ENCODE data around the gene VPS13D. TPM values are rescaled to one million over a fixed set of nuclear protein-coding genes. Genes with fewer than 3 reads are reported as not detected.

The VPS13D gene
- total and polyA plus RNA-seq, 2 experiments from 2014 or later = 10.7 to 34.9 TPM

GRCh38 chr1:12384836-12385456, 155.1 kb downstream of the VPS13D start:
- H2AFZ ChIP-seq = no peak overlapping the region
- no peak overlapping the region for H3K4me3 ChIP-seq
- no peaks in the 10 kb centered on the region for H3K79me2 ChIP-seq (replicated peaks; ENCODE audit: insufficient read depth)
- TF ChIP-seq ZNF114 (CRISPR knock-in tag; IDR thresholded peaks at IDR 0.05) (no peak), POLR2AphosphoS5 (IDR thresholded peaks at IDR 0.05; ENCODE audit: low read depth) (no peak), STAT1 (IDR thresholded peaks at IDR 0.05; ENCODE audit: unreplicated experiment) (no peak), NANOG (IDR thresholded peaks at IDR 0.05; ENCODE audit: borderline replicate concordance) (no peak), EZH2phosphoT487 (IDR thresholded peaks at IDR 0.05; ENCODE audit: unreplicated experiment) (no peak), JUNB (IDR thresholded peaks at IDR 0.05; ENCODE audit: unreplicated experiment) (no peak), ETS1 (IDR thresholded peaks at IDR 0.05) (no peak), ZNF462 (CRISPR knock-in tag; IDR thresholded peaks at IDR 0.05) (no peak), EZH2 (IDR thresholded peaks at IDR 0.05; ENCODE audit: low read depth, unreplicated experiment) (no peak), CTCF (conservative IDR thresholded peaks at IDR 0.05; ENCODE audit: low read depth in 2 of 2) (no peak)
- peaks cover 49% of the 10 kb centered on the region for H3K36me3 ChIP-seq (ENCODE audit: insufficient read depth)
- H3F3A ChIP-seq (replicated peaks; ENCODE audit: low read depth) = no peaks in the 10 kb centered on the region
- Mint-ChIP-seq H3K27me3 (ENCODE audit: insufficient read depth, low read depth, poor library complexity) (peaks cover 3% of the 10 kb centered on the region), H3K4me1 (no peaks in the 10 kb centered on the region), H3K4me3 (no peak overlapping the region), H3K9me3 (no peaks in the 10 kb centered on the region; the same call in 2 of the 3 replicates), H3K27ac (no peak overlapping the region), H3K36me3 (ENCODE audit: low read depth) (peaks cover 45% of the 10 kb centered on the region)
- no peak overlapping the region for H3K27ac ChIP-seq (ENCODE audit: low read depth)
- no peak overlapping the region for H3K4me2 ChIP-seq
- no peaks in the 10 kb centered on the region for H4K20me1 ChIP-seq (replicated peaks; ENCODE audit: insufficient read depth)
- no peaks in the 10 kb centered on the region for H3K9me2 ChIP-seq (ENCODE audit: insufficient read depth)
- DNase-seq (ENCODE audit: low spot score) (no peak), ATAC-seq (no peak)
- H3K4me1 ChIP-seq (ENCODE audit: insufficient read depth) = no peaks in the 10 kb centered on the region
- H3K27me3 ChIP-seq (ENCODE audit: insufficient read depth) = no peaks in the 10 kb centered on the region

Measured in GM23338 (cell line).